Transverse colon (tissue), 4 donors: ENCODE data around the gene ARPC5L. TPM values are rescaled to one million over a fixed set of nuclear protein-coding genes. Genes with fewer than 3 reads are reported as not detected.

Experiments used
- DNase-seq: peaks from one replicate; pipeline ENCODE4 v3.0.0-alpha.2; 2019
- H3K27ac ChIP-seq, 4 donors: fragments of 200-600 bp; sonication (generic); 2 replicates each; pipeline ENCODE4 v1.5.1; 2016 to 2018; ENCODE audit warnings: inconsistent platforms in 4 of 4
- H3K27me3 ChIP-seq: fragments of 200-600 bp; sonication (generic); 2 replicates; pipeline ENCODE4 v1.5.1; 2017; ENCODE audit warnings: inconsistent platforms
- H3K36me3 ChIP-seq, 4 donors: fragments of 200-600 bp; sonication (generic); 2 replicates each; pipeline ENCODE4 v1.5.1; 2017 to 2019; ENCODE audit warnings: inconsistent platforms in 4 of 4
- H3K4me1 ChIP-seq, 4 donors: fragments of 200-600 bp; sonication (generic); 2 replicates each; pipeline ENCODE4 v1.5.1; 2017 to 2020; ENCODE audit warnings: inconsistent platforms in 4 of 4
- H3K4me3 ChIP-seq, 4 donors: fragments of 200-600 bp; sonication (generic); 1 replicate in 1 of 4; 2 replicates in 3 of 4; pipeline versions ENCODE4 v1.5.1 to v1.6.1; 2017 to 2019; ENCODE audit warnings: inconsistent platforms in 4 of 4
- H3K9me3 ChIP-seq, 2 donors: fragments of 200-600 bp; sonication (generic); 2 replicates each; pipeline ENCODE4 v1.5.1; 2017 to 2019; ENCODE audit warnings: inconsistent platforms in 2 of 2
- EP300 ChIP-seq: sonication (generic); formaldehyde crosslinking; IDR thresholded peaks from one replicate; pipeline ENCODE4 v1.6.1; 2017; ENCODE audit warnings: antibody characterized with exemption, low read depth
- POLR2A ChIP-seq: fragments of 450-650 bp; IDR thresholded peaks from one replicate; pipeline ENCODE4 v1.6.1; 2016; ENCODE audit warnings: antibody characterized with exemption, mild to moderate bottlenecking, moderate library complexity
- POLR2AphosphoS5 ChIP-seq, 3 donors: sonication (generic); formaldehyde crosslinking; IDR thresholded peaks; one replicate each; pipeline ENCODE4 v1.6.1; 2016; ENCODE audit warnings: antibody characterized with exemption in 3 of 3
- WGBS, 2 donors: methylation state at CpG; one replicate each; pipeline ENCODE4 v1.1.5; 2018; ENCODE audit warnings: low coverage in 1 of 2; 5-methylcytosine and 5-hydroxymethylcytosine counted together
- in situ Hi-C, 4 donors: fragments of 200-750 bp; cut with MboI; loops; one replicate each; pipeline versions ENCODE4 v1.15.0 to v1.15.1; 2017; ENCODE audit warnings: low sequenced_read_pairs in 3 of 4, low pct_ligation_motif_present in 1 of 4, low pct_unique_long_range_greater_than_20kb in 1 of 4
- intact Hi-C: fragments of 100-400 bp; cut with DNase I; formaldehyde crosslinking; loops from one replicate; pipeline ENCODE4 v1.15.1; 2023; ENCODE audit warnings: low total_unique reads
- total RNA-seq, 4 donors: library from RNA; depleted of rRNA; stranded (reverse); fragments of >200 nt; gene quantifications; one replicate each; pipeline ENCODE4 v1.1.0, GENCODE V29; 2016
- TF ChIP-seq, protein P1 (sequence below), 5 experiments: fragments of 200-600 bp in 3 of 5; fragments of 450-650 bp in 2 of 5; sonication (generic) in 3 of 5; IDR thresholded peaks; 1 replicate in 2 of 5; 2 replicates in 3 of 5; pipeline ENCODE4 v1.5.1; 2016 to 2017; ENCODE audit warnings: antibody characterized with exemption in 5 of 5, inconsistent platforms in 3 of 5, mild to moderate bottlenecking in 2 of 5, moderate library complexity in 1 of 5

Gene ARPC5L
- total RNA-seq, 4 donors from 2014 or later: 9.8 to 37.0 (median 22.8) TPM

DNA sequence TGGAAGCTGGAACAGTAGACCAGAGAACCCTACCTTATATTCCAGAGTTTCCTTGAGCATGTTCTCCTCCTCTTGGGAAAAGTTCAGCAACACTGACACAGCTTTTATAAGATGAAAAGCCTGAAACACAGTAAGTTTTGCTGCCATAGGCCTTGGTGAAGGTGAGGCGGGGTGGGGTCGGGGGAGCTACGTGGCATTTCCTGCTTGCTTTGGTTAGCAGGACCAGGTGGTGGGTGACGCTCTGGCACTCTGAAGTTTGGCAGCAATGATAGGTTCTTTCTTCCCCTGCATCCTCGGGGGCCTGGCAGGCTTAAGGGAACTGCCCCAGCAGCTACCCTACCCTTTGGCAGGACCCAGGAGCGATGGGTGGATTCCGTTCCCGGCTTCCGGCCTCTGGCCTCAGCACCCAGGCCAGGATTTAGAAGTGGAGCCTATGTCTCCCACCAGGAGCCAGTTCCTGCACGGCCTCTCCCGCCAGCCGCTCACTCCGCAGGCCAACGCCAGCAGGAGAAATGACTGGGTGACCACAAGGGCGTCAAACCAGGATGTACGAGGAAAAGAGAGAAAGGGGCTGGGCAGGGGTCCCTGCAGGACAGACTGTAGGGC lies 19.3 kb downstream of the ARPC5L start:
- no peaks in the 10 kb centered on the region for H3K27me3 ChIP-seq
- DNase-seq: no peak
- intact Hi-C loops (no loop called here), in situ Hi-C loops (no loop called here)
- H3K27ac ChIP-seq: no peak overlapping the region
- 92 to 100% methylated on average over 2 to 16 of the region's 16 CpGs for WGBS, 2 donors
- peaks cover 0 to 36% (median 12%) of the 10 kb centered on the region in 4 donors for H3K36me3 ChIP-seq
- no peaks in the 10 kb centered on the region for H3K9me3 ChIP-seq
- no peak for TF ChIP-seq POLR2A
- TF ChIP-seq, protein P1, sequence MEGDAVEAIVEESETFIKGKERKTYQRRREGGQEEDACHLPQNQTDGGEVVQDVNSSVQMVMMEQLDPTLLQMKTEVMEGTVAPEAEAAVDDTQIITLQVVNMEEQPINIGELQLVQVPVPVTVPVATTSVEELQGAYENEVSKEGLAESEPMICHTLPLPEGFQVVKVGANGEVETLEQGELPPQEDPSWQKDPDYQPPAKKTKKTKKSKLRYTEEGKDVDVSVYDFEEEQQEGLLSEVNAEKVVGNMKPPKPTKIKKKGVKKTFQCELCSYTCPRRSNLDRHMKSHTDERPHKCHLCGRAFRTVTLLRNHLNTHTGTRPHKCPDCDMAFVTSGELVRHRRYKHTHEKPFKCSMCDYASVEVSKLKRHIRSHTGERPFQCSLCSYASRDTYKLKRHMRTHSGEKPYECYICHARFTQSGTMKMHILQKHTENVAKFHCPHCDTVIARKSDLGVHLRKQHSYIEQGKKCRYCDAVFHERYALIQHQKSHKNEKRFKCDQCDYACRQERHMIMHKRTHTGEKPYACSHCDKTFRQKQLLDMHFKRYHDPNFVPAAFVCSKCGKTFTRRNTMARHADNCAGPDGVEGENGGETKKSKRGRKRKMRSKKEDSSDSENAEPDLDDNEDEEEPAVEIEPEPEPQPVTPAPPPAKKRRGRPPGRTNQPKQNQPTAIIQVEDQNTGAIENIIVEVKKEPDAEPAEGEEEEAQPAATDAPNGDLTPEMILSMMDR (IDR thresholded peaks at IDR 0.05): no peak
- no peak for TF ChIP-seq EP300
- no peak for TF ChIP-seq POLR2AphosphoS5 (IDR thresholded peaks at IDR 0.05)
- H3K4me1 ChIP-seq: no peaks in the 10 kb centered on the region
- no peak overlapping the region for H3K4me3 ChIP-seq

DNA sequence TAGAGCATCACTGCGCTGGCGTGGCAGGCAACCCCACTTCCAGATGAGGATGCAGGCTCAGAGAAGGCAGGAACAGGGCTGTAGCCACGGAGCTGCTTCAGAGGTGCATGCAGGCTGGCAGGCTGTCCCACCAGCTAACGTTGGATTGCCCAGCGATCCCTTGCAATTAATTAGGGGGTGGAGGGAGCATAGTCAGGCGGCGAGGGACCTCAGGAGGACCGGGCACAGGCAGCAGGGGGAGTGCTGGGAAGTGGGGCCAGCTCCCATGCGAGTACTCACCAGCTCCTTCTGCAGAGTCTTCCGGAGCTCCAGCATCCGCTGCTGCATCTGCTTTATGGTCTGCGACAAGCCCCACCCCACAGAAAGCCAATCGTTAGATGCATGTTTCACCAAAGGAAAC lies 20.3 kb downstream of the ARPC5L start:
- Histone ChIP-seq H3K36me3 (peaks cover 0 to 28% (median 11%) of the 10 kb centered on the region in 4 donors), H3K27ac (no peak overlapping the region), H3K4me3 (no peak overlapping the region), H3K4me1 (no peaks in the 10 kb centered on the region), H3K27me3 (no peaks in the 10 kb centered on the region), H3K9me3 (no peaks in the 10 kb centered on the region)
- WGBS, 2 donors: 82% methylated on average over 12 of the region's 13 CpGs; no CpG with 5 or more reads in 1 of the 2 donors
- in situ Hi-C loops: no loop called here
- DNase-seq: no peak
- intact Hi-C loops: no loop called here
- TF ChIP-seq EP300: no peak
- TF ChIP-seq POLR2AphosphoS5 (IDR thresholded peaks at IDR 0.05): no peak
- TF ChIP-seq, protein P1 (IDR thresholded peaks at IDR 0.05): no peak
- no peak for TF ChIP-seq POLR2A

DNA sequence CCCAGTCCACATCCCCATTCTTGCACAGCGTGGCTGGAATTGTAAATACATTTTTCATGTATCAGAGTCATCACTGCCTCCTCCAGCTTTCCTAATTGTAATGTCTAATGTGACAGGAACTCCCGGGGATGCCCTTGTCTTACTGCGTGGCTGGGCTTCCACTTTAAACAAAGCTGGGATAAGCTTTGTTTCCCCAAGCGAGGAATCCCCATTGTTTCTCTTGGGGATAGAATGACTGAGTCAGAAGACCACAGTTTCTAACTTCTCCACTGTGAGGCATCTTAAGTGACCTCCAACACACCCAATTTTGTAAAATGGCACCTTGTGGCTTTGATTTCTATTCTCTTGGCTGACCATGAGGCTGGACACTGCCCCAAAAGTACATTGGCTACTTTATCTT lies 22.4 kb downstream of the ARPC5L start:
- no peaks in the 10 kb centered on the region for H3K4me1 ChIP-seq
- no peak overlapping the region for H3K27ac ChIP-seq
- TF ChIP-seq POLR2A (no peak), EP300 (no peak), POLR2AphosphoS5 (IDR thresholded peaks at IDR 0.05) (no peak)
- TF ChIP-seq, protein P1 (IDR thresholded peaks at IDR 0.05): no peak
- H3K36me3 ChIP-seq: peaks cover 0 to 42% (median 20%) of the 10 kb centered on the region in 4 donors
- in situ Hi-C loops: no loop called here
- intact Hi-C loops: no loop called here
- no peak overlapping the region for H3K4me3 ChIP-seq
- H3K9me3 ChIP-seq: no peaks in the 10 kb centered on the region
- 89% methylated on average over 4 of the region's 4 CpGs; no CpG with 5 or more reads in 1 of the 2 donors for WGBS, 2 donors
- no peaks in the 10 kb centered on the region for H3K27me3 ChIP-seq
- no peak for DNase-seq

DNA sequence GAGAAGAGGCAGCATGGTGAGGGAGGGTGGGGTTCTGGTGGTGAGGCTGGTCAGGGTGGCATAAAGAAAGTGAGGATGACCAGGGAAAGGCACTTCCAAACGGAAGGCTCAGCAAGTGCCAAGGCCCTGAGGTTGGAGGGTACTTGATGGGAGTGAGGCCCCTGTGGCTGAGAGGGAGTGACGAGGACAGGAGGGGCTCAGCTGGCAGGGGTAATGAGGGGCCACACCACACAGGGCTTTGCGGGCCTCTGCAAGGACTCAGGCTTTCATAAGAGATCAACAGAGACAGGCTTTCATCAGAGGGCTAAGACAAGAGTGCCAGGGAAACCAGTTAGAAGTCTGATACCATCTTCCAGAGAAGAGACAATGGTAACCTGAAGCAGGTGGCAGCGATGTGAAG lies 23.6 kb downstream of the ARPC5L start:
- TF ChIP-seq EP300 (no peak), POLR2AphosphoS5 (IDR thresholded peaks at IDR 0.05) (no peak), POLR2A (no peak)
- TF ChIP-seq, protein P1 (IDR thresholded peaks at IDR 0.05): no peak
- Histone ChIP-seq H3K27ac (no peak overlapping the region), H3K9me3 (no peaks in the 10 kb centered on the region), H3K4me1 (no peaks in the 10 kb centered on the region), H3K27me3 (no peaks in the 10 kb centered on the region), H3K36me3 (peaks cover 0 to 48% (median 19%) of the 10 kb centered on the region in 4 donors), H3K4me3 (no peak overlapping the region)
- in situ Hi-C loops (no loop called here), intact Hi-C loops (no loop called here)
- WGBS, 2 donors: 94 to 95% methylated on average over 3 to 4 of the region's 4 CpGs
- no peak for DNase-seq
